Stimulated activated CD8-positive, alpha-beta memory T cell treated with anti-CD3 and anti-CD28 coated beads, Interleukin-4, amount 100 ng/mL, for 4 hours (primary cell): ENCODE results near the gene CDCP1.

Source experiments
- DNase-seq, 2 donors: peaks; one replicate each; pipeline ENCODE4 v3.0.0-alpha.2; 2020; ENCODE audit warnings: low read depth in 2 of 2, low spot score in 1 of 2

The CDCP1 gene

DNA sequence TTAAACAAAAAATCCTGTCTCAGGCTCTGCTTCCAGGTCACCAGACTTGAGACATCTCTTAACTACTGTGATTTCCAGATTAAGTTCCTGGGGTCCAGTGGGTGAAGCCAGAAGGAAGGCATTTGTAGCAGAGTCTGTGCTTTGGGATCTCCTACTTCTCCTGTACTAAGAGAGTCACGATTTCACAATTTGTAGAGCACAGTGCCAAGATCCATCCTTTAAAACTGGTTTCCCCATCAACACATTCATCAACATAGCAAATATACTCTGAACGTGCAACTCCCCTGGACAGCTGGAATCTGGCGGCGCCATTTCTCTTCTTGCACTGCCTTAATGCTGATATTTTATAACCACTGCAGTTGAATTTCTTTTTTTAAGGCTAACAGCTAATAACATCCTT lies 33.2 kb downstream of the CDCP1 start:
- no peak for DNase-seq

DNA sequence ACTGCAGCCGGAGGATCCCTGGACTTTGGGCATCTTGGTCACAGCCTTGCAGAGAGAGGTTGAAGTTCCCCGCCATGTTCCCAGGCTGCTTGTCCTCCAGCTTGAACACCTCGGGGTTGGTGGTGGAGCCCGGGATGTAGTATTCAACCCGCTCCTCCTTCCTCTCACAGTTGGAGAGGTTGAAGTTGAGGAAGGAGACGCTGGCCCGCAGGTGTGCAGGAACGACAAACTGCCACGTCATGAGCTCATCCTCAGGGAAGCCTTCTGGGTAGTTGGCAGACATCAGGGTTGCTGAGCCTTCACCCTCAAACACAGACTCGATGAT lies 35.7 kb downstream of the CDCP1 start:
- no peak for DNase-seq

DNA sequence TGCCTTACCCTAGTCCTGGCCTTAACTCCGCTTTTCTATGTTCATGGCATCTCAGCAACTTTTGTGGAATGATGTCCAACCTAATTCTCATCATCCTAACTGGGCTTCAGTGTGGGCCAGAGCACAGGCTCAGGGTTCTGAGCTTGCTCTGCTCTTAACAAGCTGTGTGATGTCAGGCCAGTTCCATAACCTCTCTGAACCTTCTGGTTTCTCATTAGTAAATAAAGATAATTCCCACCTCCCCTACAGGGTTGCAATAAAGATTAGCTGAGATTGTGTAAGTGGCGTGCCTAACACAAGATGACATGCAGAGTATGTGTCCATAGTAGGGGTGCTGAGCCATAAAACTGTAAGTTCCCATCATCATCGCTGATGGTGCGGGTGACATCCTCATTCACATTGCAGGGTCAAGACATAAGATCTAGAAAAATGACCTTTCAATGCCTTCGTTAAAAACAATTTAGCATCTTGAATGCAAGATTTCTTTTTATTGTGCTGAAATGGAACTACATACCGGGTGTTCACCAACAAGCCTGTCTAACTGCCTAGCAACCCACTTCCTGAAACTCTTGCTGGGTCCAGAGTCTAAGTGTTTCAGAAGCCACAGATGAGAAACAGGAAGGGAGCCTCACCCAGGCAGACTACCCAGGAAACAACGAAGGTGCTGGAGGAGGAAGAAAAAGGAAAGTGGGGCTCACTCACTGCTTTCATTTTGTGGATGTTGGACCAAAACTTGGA lies 36.2 kb downstream of the CDCP1 start:
- DNase-seq: no peak

DNA sequence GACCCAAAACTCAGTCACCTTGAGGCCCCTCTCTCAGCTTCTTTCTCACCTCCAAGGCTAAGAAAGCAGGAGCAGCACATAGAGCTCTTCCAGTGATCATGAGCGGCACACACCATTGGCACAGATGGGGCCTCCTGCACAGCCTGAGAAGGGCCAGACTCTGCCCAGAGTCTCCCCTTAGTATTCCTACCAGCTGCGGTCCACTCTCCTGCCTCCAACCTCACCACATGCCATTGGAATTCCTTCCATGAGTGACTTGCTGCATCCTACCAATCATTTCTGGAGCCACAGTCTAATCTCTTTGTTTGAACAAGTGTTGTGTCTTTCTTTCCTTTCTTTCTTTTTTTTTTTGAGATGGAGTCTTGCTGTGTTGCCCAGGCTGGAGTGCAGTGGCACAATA lies 39.3 kb downstream of the CDCP1 start:
- DNase-seq: no peak

DNA sequence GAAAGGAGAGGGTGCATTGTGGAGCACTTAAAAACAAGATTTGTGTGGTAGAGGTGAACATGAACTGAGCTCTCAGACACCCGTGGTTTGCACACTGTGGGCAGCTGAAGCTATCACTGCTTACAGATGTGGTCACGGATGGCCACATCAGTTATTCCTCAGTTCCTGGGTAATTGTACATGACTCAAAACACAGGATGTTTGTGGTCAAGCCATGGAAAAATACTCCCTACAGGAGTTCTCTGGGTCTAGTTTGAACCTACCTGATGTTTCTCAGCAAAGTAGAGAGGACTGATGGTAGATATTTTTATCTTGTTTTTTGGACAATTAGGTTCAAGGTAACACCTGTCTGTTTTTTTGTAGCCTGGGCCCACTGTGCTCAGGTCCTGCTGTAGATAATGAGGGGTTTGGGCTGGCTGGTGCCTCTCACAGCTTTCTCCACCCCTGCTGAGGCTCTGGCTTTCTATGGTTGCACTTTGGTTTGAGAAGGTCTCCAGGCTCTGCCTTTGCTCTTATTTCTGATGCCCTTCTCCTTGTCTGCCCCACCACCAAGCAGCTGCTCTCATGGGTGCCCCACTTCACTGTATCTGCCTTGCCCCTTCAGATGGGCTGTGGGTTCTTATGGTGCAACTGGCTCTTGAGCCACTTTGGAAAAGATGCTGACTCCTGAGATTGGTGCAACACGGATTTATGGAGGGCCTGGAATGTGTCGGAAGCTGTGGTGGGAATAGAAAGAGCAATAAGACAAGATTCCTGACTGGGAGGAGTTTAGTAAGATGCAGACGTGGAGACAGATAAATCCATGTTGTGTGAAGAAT lies 40.1 kb downstream of the CDCP1 start:
- peak in 1 of 2 donors; percentile 52 for DNase-seq

DNA sequence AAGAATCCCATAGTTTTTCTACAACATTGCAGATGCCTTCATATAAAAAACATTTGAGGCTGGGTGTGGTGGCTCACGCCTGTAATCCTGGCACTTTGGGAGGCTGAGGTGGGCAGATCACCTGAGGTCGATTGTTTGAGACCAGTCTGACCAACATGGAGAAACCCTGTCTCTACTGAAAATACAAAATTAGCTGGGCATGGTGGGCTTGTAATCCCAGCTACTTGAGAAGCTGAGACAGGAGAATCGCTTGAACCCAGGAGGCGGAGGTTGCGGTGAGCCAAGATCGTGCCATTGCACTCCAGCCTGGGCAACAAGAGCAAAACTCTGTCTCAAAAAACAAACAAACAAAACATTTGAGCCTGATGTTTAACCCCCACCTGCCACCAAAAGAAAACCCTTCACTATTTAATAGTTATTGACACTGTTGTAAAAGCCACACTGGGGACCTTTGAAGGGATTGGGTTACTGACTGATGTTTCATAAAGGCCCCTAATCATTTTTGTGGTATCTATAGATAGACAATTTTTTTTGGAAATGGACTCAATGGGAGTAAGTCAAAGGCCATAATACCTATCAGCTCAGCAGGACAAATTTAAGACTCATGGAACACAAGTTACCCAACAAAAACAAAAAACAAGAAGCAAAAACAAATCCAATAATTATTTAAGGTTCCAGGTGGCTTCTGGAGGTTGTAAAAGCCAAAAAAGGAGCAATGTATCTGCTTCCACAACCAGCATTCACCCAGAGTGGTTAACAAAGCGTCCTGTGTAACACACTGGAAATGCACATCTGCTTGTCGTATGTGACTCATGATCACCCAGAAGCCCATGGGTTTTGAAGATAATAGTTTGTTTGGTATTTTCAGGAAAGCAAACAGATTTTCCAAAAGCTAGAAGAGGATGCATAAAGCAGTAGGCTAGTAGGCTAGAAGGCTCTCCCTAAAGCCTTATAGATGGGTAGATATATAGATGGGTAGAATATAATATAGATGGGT lies 41.2 kb downstream of the CDCP1 start:
- no peak for DNase-seq

DNA sequence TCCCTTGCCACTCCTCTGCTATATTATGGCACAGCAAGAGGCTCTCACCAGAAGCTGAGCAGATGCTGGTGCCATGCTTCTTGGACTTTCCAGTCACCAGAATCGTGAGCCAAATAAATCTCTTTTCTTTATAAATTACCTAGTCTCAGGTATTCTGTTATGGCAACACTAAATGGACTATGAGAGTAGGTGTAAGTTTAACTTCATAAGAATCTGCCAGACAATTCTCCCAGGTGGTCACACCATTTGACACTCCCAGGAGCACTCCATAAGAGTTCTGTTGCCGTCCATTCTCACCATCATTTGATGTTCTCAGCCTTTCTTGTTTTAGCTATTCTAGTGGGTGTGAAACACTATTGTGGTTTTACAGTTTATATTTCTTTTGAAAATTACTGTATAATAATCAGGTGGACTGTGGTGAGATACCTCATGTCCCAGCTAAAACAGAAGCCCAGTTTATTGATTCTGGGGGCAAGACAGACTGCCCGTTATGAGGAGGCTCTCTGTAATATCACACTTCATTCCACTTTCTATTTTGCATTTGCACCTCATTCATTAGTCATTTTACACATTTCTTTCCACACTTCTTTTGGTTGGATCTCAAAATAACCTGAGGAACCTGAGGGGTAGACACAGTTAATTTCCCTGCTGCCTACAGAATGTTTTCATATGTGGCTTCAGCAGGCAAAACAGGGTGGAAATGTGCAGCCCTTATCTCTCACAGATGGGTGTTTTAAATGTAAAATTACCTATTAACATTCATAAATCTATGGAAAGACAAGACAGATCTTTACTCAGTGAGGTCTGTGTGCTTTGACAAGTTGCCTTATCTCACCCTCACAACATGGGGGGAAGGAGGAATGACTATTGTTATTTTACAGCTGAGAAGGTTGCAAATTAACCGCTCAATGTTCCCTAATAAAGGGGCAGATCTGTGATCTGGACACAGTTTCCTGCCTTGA lies 42.1 kb downstream of the CDCP1 start:
- DNase-seq: no peak

DNA sequence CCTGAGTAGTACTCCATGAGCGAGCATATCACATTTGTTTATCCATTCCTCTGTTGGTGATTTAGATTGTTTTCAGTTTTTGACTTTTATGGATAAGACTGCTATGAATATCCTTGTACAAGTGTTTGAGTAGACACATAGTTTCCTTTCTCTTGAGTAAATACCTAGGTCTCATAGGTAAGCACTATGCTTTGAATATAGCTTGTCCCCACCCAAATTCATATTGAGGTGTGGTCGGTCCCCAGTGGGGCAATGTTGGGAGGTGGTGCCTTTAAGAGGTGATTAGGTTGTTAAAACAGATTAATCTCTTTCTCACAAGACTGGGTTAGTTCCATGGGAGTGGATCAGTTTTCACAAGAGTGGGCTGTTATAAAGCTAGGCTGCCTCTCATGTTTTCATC lies 42.8 kb downstream of the CDCP1 start:
- DNase-seq: no peak

DNA sequence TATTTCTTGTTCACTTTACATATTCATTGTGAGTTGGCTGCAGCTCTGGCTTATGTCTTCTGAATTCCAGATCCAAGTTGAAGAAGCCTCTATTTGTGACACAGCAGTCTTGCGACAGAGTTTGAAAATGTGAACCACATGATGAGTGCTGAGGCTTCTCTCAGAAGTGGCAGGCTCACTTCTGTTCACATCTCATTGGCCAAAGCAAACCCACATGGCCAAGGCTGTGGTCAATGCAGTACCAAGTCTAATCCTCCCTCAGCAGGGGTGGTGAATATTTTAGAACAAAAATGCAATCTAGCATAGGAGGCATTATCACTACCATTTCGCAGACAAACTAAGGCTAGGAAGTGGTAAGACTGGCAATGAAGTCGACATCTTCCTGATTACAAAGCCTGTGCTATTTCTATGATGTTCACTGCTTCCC lies 45.2 kb downstream of the CDCP1 start:
- no peak for DNase-seq

DNA sequence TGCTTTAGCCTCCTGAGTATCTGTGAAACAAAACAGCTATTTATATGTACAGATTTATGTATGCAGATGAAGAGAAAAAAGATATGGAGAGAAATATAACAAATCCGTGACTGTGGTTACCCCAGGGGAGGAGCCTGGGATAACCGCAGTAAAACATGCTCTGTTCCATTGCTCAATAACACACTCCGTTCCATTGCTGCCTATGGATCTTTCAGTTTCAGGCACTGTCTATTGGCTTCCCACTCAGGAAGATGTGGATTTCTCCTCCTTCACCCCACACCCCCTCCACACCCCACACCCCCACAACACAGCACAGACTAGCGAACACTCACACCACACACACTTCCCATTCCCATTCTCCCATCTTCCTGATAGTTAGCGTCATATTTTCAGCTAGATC lies 47.9 kb downstream of the CDCP1 start:
- no peak for DNase-seq

DNA sequence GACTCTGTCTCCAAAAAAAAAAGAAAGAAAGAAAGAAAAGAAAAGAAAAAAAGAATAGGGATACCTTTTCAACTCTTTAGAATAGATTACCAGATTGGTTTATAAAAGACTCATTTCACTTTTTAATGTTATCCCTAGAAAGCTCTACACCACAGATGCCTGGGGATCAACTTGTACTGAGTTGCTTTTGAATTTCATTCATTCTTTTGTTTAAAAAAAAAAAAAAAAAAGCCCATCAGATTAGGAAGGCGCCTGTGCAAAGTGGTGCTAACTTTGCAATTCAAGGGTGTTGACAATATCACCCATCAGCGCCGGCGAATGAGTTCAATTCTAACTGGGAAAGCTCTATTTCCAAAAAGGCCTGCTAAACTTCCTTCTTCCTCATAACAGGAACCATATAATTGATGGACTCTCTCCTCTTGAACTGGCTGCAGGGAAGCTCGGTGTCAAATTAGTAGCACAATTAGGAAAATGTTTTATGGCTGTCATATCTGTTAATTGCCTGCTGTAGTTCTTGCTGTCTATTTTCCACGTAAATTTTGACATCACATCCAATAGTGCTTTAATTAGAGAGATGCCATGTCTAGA lies 48.8 kb downstream of the CDCP1 start:
- DNase-seq: no peak

DNA sequence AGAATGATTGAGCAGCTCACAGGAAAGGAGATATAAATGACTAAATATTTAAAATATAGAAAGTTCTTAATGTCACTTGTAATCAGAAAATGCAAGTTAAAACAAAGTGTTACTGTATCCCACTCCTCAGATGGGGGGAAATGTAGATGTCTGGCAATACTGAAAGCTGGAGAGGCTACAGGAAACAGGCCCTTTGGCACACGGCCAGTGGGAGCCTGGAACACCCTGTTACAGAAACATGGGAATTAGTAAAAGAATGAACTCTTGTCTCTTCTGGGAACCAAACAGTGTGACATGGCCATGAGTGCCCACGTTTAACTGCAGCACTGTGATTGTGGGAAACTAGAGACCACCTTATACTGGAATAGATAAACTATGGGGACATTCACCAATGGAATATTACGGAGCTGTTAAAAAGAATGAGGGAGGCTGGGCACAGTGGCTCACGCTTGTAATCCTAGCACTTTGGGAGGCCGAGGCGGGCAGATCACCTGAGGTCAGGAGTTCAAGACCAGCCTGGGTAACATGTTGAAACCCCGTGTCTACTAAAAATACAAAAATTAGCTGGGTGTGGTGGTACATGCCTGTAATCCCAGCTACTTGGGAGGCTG lies 50.2 kb downstream of the CDCP1 start:
- DNase-seq: no peak

DNA sequence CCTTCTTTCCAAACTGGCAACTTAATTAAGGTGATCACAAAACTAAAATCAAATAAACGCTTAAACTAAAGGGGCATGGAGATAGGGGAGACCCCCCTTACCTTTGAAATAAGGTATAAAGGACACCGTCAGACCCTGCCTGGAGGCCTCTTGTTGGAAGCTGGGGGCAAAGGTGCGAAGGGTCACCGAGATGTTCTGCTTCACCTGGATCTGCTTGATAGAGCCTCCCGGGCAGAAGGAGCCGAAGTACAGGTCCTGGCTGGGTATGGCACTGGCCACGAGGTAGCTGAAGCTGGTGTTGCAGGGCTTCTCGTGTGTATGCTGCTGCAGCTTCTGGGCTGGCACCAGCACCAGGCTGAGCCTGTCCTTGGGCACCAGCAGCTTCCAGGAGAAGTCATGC lies 53.0 kb downstream of the CDCP1 start:
- DNase-seq: no peak

DNA sequence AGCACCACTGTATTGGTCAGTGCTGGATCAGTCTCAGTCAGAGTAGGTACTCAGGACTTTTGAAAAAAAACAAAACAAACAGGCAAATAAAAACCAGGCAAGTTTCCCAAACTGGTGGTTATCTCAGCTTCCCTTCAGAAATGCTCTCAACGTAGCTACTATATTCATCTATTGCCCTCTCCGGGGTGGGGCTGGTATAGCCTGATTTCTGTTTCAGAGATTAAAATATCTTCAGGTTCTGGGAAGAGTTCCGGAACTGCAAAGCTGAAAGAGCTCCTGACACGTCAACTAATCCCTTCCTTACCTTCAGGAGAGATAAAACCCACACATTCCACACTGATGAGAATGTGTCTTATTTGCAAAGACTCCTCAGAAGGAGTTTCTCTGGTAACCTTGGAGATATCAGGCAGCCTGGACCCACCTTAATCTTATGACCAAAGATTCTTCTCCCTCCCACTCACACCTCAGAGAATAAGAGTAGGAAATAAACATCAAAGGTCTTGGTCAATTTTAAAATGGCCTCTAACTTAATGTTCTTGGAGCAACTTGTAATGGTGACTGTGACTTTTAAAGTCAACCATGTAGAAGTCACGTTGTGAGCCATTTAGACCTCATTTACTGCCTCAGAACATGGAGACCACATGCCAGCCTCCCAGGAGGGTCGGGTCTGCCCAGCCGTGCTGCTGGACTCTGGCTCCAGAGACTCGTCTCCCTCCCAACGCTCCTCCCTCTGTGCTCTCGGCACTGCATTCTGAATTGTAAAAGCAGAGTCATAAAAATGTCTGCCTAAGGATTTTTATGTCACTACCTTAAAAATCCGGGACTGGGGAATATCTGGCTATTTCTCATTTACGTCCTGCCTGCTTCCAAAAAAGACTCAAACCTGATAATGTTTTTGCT lies 53.8 kb downstream of the CDCP1 start:
- no peak for DNase-seq

DNA sequence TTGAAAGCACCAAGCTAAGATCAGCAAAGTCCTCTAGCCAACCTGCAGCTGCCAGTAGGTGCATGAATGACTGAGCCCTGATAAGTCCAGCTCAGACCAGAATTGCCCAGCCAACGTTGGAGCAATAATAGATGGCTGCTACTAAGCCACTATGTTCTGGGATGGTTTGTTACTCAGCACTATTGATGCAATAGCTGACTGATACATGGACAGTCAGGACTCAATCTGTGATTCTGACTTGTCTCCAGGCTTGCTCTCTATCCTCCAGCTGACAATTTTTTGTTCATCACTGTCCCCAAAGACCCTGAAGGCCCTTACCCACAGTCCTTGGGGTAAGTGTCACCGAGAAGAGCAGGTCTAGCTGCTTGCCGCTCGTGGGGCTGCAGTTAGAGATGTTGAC lies 55.3 kb downstream of the CDCP1 start:
- no peak for DNase-seq

DNA sequence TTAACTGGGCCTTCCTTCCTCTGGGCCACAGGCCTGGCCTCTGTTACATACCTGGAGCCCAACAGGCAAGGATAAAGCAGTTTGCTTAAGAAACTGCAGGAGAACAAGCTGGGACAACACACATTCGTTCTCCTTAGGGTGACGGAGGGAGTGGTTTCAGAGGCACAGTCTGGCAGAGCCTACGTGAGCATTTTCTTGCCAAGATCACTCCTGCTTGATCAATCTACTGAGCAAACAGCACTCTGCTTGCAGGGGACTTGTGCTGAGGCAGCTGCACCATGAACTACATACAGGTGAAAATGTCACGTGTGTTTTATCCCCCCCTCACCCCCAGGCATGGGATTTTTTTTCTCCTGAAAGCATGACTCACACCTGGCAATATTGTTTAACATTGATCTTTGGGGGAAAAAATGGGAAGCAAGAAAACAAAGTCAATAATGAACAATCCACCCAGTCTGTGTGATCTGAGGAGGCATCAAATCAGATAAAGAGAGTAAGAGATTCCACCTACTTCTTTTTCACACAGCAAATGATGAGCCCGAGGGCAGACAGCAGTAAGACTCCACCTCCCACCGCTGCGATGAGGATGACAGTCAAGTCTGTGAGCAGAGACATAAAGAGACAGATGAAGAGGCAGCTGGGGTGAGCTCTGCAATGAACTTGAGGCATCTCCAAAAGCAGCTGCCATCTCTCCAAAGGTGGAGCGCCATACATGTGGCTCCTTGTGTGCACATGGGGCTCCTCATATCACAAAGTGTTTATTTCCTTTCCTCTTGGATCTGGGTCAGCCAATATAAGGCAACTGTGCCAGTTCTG lies 57.4 kb downstream of the CDCP1 start:
- no peak for DNase-seq

DNA sequence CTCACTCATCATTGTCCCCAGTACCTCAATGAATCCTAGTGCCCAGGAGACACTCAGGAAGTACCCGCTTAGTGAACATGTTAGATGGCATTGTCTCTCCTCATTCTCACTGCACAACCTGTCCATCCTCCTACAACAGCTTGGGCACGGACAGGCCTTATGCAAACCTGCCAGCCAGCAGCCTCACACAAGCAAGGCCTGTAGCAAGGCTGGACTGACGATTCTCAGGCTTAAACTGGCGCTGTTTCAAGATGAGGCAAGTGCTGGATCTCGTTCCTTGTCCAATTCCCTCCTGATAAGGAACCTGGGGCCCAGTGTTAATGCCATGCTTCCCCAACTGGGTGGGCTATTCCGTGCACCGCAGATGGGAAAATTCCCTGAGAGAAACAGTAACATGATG lies 59.0 kb downstream of the CDCP1 start:
- DNase-seq: no peak
